ENCODE measurements around the gene TBC1D3B.
"Not testable (repeated sequence)": the region's sequence is repeated elsewhere in the genome, so short reads cannot be mapped to it uniquely, and the experiment has no call there.

TBC1D3B gene

GRCh38 chr17:36197387-36197703, 20.9 kb upstream of the TBC1D3B start:
- Histone ChIP-seq H3K4me3 (ENCODE audit: low read depth, low read length) (no peak overlapping the region), H3K36me3 (no peaks in the 10 kb centered on the region), H3K9me3 (ENCODE audit: severe bottlenecking) (no peaks in the 10 kb centered on the region), H3K27ac (no peak overlapping the region), H3K27me3 (ENCODE audit: insufficient read depth, low read depth, severe bottlenecking) (no peaks in the 10 kb centered on the region)
- no peak for DNase-seq
- TF ChIP-seq CTCF (IDR thresholded peaks at IDR 0.05; ENCODE audit: low read depth, low read length) = no peak

GRCh38 chr17:36196131-36196486, 19.7 kb upstream of the TBC1D3B start:
- H3K9me3 ChIP-seq (ENCODE audit: severe bottlenecking) = no peaks in the 10 kb centered on the region
- no peak overlapping the region for H3K27ac ChIP-seq
- no peak for TF ChIP-seq CTCF (IDR thresholded peaks at IDR 0.05; ENCODE audit: low read depth, low read length)
- no peak for DNase-seq
- no peak overlapping the region for H3K4me3 ChIP-seq (ENCODE audit: low read depth, low read length)
- H3K27me3 ChIP-seq (ENCODE audit: insufficient read depth, low read depth, severe bottlenecking) = no peaks in the 10 kb centered on the region
- H3K36me3 ChIP-seq = no peaks in the 10 kb centered on the region

- no peak for DNase-seq
- H3K4me3 ChIP-seq (ENCODE audit: low read depth, low read length) = no peak overlapping the region
- no peaks in the 10 kb centered on the region for H3K9me3 ChIP-seq (ENCODE audit: severe bottlenecking)
- no peaks in the 10 kb centered on the region for H3K36me3 ChIP-seq
- TF ChIP-seq CTCF (IDR thresholded peaks at IDR 0.05; ENCODE audit: low read depth, low read length) = no peak
- no peak overlapping the region for H3K27ac ChIP-seq
- H3K27me3 ChIP-seq (ENCODE audit: insufficient read depth, low read depth, severe bottlenecking) = no peaks in the 10 kb centered on the region
Measured at GRCh38 chr17:36195434-36196130, 19.1 kb upstream of the TBC1D3B start.

- H3K9me3 ChIP-seq (ENCODE audit: severe bottlenecking); H3K27ac ChIP-seq; H3K36me3 ChIP-seq; DNase-seq; H3K27me3 ChIP-seq (ENCODE audit: insufficient read depth, low read depth, severe bottlenecking); H3K4me3 ChIP-seq (ENCODE audit: low read depth, low read length): not testable (repeated sequence)
Measured at GRCh38 chr17:36194832-36195433, 18.5 kb upstream of the TBC1D3B start.

- H3K36me3 ChIP-seq; H3K27me3 ChIP-seq (ENCODE audit: insufficient read depth, low read depth, severe bottlenecking); DNase-seq; H3K27ac ChIP-seq; H3K9me3 ChIP-seq (ENCODE audit: severe bottlenecking); H3K4me3 ChIP-seq (ENCODE audit: low read depth, low read length): not testable (repeated sequence)
Measured at GRCh38 chr17:36194147-36194831, 17.9 kb upstream of the TBC1D3B start.

GRCh38 chr17:36193216-36193775, 16.9 kb upstream of the TBC1D3B start:
- no peaks in the 10 kb centered on the region for H3K27me3 ChIP-seq (ENCODE audit: insufficient read depth, low read depth, severe bottlenecking)
- no peak overlapping the region for H3K4me3 ChIP-seq (ENCODE audit: low read depth, low read length)
- H3K36me3 ChIP-seq = no peaks in the 10 kb centered on the region
- no peak for DNase-seq
- TF ChIP-seq CTCF (IDR thresholded peaks at IDR 0.05; ENCODE audit: low read depth, low read length) = no peak
- H3K9me3 ChIP-seq (ENCODE audit: severe bottlenecking) = no peaks in the 10 kb centered on the region
- no peak overlapping the region for H3K27ac ChIP-seq

GRCh38 chr17:36190549-36191330, 14.3 kb upstream of the TBC1D3B start:
- not testable (repeated sequence) for H3K27ac ChIP-seq; H3K36me3 ChIP-seq; H3K27me3 ChIP-seq (ENCODE audit: insufficient read depth, low read depth, severe bottlenecking); DNase-seq; H3K4me3 ChIP-seq (ENCODE audit: low read depth, low read length); H3K9me3 ChIP-seq (ENCODE audit: severe bottlenecking)

GRCh38 chr17:36189993-36190392, 13.6 kb upstream of the TBC1D3B start:
- H3K27me3 ChIP-seq (ENCODE audit: insufficient read depth, low read depth, severe bottlenecking); DNase-seq; H3K27ac ChIP-seq; H3K4me3 ChIP-seq (ENCODE audit: low read depth, low read length); H3K36me3 ChIP-seq; H3K9me3 ChIP-seq (ENCODE audit: severe bottlenecking): not testable (repeated sequence)

Data from WERI-Rb-1 (cell line).